GM06990 (cell line): Measurements from ENCODE around the gene OR52E5.

Experiments used
- DNase-seq: peaks from one replicate; pipeline ENCODE4 v3.0.0-alpha.2; 2011; ENCODE audit not compliant: insufficient read length; ENCODE audit errors: extremely low read depth
- H3K27me3 ChIP-seq: replicated peaks from 2 replicates; pipeline ENCODE4 v1.6.0; 2011; ENCODE audit warnings: low read length; ENCODE audit not compliant: control insufficient read depth, insufficient read depth
- H3K36me3 ChIP-seq: 2 replicates; pipeline ENCODE4 v1.5.1; 2011; ENCODE audit warnings: low read length; ENCODE audit not compliant: control insufficient read depth, insufficient read depth
- H3K4me3 ChIP-seq: replicated peaks from 2 replicates; pipeline ENCODE4 v1.5.1; 2011; ENCODE audit warnings: low read depth, mild to moderate bottlenecking, control low read depth, low read length
- TF ChIP-seq, protein P1 (sequence below): IDR thresholded peaks from 2 replicates; pipeline ENCODE4 v1.5.1; 2011; ENCODE audit warnings: low read length, control low read depth, mild to moderate bottlenecking, inconsistent platforms; ENCODE audit not compliant: insufficient read depth, poor library complexity, severe bottlenecking

The OR52E5 gene

DNA sequence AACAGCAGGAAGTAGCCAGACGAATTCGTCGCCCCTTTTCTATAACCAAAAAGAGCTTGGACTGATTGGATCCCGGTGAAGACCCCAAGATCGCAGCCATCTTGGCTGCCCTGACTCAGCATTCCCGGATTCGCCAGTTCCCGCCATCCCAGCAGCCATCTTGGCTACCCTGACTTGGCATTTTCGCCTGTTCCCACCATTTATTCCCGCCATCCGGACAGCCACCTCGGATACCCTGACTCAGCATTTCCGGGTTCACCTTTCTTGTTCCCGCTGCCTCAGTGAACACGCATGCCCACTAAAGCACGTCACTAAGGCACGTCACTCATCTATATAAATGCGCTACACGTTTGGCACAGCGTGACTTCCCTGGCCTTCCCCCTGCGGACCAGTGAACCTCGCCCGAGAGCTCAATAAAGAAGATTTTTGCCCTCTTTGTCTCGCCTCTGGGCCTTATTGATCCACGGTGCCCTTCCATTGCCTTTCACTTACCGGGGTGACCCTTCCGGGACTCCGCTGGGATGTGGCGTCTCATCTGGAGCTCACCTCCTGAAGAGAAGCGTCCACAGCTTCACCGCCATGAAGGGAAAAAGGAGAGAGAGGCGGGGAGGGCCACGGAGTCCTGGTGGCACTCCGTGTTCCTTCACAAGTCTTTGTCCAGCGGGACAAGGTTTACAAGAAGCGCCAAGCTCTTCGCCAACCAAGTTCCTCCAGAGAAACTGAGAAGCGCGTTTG is 45.0 kb downstream of the OR52E5 start:
- no peaks in the 10 kb centered on the region for H3K27me3 ChIP-seq
- DNase-seq, result no peak
- H3K4me3 ChIP-seq, result no peak overlapping the region
- no peaks in the 10 kb centered on the region for H3K36me3 ChIP-seq
- TF ChIP-seq, protein P1, sequence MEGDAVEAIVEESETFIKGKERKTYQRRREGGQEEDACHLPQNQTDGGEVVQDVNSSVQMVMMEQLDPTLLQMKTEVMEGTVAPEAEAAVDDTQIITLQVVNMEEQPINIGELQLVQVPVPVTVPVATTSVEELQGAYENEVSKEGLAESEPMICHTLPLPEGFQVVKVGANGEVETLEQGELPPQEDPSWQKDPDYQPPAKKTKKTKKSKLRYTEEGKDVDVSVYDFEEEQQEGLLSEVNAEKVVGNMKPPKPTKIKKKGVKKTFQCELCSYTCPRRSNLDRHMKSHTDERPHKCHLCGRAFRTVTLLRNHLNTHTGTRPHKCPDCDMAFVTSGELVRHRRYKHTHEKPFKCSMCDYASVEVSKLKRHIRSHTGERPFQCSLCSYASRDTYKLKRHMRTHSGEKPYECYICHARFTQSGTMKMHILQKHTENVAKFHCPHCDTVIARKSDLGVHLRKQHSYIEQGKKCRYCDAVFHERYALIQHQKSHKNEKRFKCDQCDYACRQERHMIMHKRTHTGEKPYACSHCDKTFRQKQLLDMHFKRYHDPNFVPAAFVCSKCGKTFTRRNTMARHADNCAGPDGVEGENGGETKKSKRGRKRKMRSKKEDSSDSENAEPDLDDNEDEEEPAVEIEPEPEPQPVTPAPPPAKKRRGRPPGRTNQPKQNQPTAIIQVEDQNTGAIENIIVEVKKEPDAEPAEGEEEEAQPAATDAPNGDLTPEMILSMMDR, result no peak

DNA sequence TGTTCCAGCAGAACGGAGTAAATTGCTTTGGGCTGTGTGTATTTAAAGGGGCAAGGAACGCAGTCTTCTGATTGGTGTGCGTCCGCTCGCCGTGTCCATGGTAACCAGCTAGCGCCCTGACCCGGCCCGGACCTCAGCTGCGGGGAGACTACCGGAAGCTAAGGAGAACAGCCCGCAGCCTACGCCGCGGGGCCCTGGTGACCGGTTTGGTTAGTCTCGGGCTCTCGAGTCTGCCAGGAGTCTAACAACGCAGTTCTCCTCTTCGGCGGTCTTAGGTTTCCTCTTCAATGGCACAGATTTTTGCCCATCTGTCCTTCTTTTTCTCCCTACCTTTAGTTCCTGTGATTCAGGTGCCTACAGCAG is 45.6 kb downstream of the OR52E5 start:
- Histone ChIP-seq H3K4me3 (no peak overlapping the region), H3K27me3 (no peaks in the 10 kb centered on the region), H3K36me3 (no peaks in the 10 kb centered on the region)
- DNase-seq, result no peak
- TF ChIP-seq, protein P1, result no peak

DNA sequence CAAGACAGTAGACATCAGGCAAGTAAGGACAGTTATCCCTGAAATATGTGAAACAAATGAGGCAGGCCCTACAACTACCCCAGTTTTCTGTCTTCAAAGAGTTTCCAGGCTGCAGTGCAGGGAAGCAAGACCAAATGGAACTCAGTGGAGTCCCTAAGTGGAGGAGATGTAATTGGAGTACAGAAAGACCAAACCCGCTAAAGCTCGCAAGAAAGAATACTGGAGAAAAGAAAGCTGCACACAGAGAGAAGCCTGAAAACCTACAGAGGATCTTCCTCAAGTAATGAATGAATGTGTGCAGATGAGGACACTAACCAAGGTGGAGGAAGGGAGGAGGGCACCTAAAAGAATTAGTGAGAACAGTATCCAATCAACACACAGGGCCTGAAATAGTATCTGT is 47.7 kb downstream of the OR52E5 start:
- H3K36me3 ChIP-seq, result no peaks in the 10 kb centered on the region
- no peak overlapping the region for H3K4me3 ChIP-seq
- TF ChIP-seq, protein P1, result no peak
- no peak for DNase-seq
- no peaks in the 10 kb centered on the region for H3K27me3 ChIP-seq

DNA sequence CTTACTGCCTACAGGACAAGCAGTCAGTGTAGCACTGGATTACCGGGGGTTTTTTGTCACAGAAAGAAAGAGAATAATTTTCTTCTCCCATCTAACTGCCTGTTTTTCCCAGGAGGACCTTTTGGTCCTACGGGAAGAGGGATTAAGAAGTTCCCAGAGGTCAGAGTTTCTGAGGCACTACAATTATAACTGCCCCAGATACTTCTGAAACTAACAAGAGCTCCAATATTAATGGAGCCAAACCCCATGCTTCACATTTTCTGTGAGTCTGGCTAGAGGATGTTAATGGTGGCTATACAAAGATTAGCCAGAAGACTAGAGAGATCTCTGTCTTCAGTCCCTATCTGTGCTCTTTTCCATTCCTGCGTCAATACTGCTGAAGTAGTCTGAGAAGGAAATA is 48.9 kb downstream of the OR52E5 start, which contains the start of gene OR56A3:
Gene OR56A3 (plus strand): TSS at position 301 of the 400 bp plus-strand sequence. CDS start 5,096 bp downstream, outside the sequence.
- TF ChIP-seq, protein P1, result no peak
- no peak within 1 kb of the TSS for H3K4me3 ChIP-seq
- DNase-seq, result no peak
- no peaks in the 10 kb centered on the region for H3K27me3 ChIP-seq
- H3K36me3 ChIP-seq, result no peaks in the 10 kb centered on the region
